ENCODE measurements around the gene SLC22A31. TPM values are rescaled to one million over a fixed set of nuclear protein-coding genes. Genes with fewer than 3 reads are reported as not detected.

The SLC22A31 gene
- total RNA-seq, 2 donors from 2014 or later = 0.75 TPM; not detected in 1

DNA sequence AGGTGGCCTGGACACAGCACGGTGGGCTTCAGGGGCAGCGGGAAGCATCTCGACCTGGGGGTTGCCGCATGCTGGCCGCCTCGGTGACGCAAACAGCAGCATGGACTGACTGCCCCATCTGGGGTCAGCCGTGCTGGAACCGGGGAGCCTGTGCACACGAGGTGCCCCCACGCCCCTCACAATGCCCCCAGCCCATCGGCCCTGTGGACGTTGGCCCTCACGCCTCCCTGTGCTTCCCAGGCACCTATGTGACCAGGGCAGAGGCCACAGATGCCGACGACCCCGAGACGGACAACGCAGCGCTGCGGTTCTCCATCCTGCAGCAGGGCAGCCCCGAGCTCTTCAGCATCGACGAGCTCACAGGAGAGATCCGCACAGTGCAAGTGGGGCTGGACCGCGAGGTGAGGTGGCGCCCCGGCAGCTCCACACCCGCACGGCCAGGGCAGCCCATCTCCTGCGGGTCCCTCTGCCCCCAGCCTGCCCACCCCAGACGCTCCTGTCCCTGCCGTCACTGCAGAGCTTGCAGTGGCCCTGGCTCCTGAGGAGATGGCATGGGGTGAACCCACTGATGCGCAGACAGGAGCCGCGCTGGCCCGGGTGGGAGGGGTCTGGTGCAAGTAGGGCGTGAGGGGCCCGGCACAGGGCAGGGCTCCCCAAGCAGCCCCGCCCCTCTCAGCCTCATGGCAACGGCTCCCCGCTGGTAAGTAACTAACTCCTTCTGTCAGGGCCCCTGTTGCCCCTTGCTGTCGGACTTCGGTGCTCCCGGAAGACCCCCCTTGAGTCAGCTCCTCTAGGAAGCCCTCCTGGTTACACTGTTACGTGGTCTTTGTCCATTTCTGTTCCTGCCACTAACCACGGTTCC is 15.2 kb downstream of the SLC22A31 start:
- no peaks in the 10 kb centered on the region for H3K4me1 ChIP-seq
- TF ChIP-seq CTCF (IDR thresholded peaks at IDR 0.05) = no peak
- DNase-seq (ENCODE audit: low spot score) = no peak

DNA sequence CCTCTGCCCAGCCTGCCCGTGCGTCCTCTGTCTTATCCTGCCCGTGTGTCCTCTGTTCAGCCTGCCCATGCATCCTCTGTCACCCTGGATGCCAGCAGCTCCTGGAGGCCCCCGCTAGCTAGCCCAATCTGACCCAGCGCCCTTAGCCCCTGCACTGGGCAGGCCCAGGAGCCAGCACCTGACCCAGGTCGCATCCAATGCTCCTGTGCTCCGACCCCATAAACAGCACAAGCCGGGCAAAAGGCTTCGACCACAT is 15.7 kb downstream of the SLC22A31 start:
- no peak for TF ChIP-seq CTCF (IDR thresholded peaks at IDR 0.05)
- Histone ChIP-seq H3K4me3 (no peak overlapping the region), H3K27me3 (no peaks in the 10 kb centered on the region), H3K36me3 (no peaks in the 10 kb centered on the region), H3K9me3 (no peaks in the 10 kb centered on the region), H3K4me1 (no peaks in the 10 kb centered on the region), H3K27ac (no peak overlapping the region)
- DNase-seq (ENCODE audit: low spot score) = no peak

More for the DNA sequence above, 15.2 kb downstream of the SLC22A31 start:
- Histone ChIP-seq H3K9me3 (no peaks in the 10 kb centered on the region), H3K27ac (no peak overlapping the region), H3K27me3 (no peaks in the 10 kb centered on the region), H3K36me3 (no peaks in the 10 kb centered on the region), H3K4me3 (no peak overlapping the region)

- no peak for DNase-seq (ENCODE audit: low spot score)
These were observed 16.2 kb downstream of the SLC22A31 start for GRCh38 chr16:89183975-89184676.

GRCh38 chr16:89183463-89183862 is 16.9 kb downstream of the SLC22A31 start:
- Histone ChIP-seq H3K4me3 (no peak overlapping the region), H3K9me3 (no peaks in the 10 kb centered on the region), H3K4me1 (no peaks in the 10 kb centered on the region), H3K27ac (no peak overlapping the region), H3K27me3 (no peaks in the 10 kb centered on the region), H3K36me3 (no peaks in the 10 kb centered on the region)
- TF ChIP-seq CTCF (IDR thresholded peaks at IDR 0.05) = no peak
- no peak for DNase-seq (ENCODE audit: low spot score)

More at GRCh38 chr16:89183975-89184676, 16.2 kb downstream of the SLC22A31 start:
- TF ChIP-seq CTCF (IDR thresholded peaks at IDR 0.05) = no peak
- Histone ChIP-seq H3K27ac (no peak overlapping the region), H3K4me3 (no peak overlapping the region), H3K4me1 (no peaks in the 10 kb centered on the region), H3K9me3 (no peaks in the 10 kb centered on the region), H3K36me3 (no peaks in the 10 kb centered on the region), H3K27me3 (no peaks in the 10 kb centered on the region)

DNA sequence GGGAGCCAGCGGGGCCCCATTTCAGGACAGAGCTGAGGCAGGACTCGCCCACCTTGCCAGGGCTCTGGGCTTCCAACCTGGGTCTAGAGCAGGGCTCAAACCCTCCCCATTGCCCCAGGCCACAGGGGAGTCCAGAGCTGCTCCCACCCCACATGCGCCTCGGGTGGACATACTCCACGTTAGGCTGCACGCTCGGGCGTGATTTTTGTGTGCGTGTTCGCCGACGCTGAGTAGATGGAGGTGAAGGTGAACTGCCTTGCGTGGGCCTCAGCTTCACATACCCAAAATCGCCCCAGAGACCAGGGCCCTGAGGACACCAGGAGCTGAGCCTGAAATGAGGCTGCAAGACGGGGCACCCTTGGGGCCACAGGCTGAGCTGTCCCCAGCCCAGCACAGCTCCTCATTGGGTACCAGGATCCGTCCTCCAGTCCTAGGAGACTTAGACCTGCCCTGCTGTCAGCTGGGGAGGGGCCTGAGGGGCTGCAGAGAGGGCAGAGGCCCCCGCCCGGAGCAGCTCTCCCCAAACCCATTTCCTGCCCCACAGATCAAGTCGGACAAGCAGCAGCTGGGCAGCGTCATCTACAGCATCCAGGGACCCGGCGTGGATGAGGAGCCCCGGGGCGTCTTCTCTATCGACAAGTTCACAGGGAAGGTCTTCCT is 20.6 kb downstream of the SLC22A31 start:
- H3K27ac ChIP-seq = no peak overlapping the region
- no peak for DNase-seq (ENCODE audit: low spot score)
- no peaks in the 10 kb centered on the region for H3K9me3 ChIP-seq
- H3K27me3 ChIP-seq = no peaks in the 10 kb centered on the region
- H3K4me1 ChIP-seq = no peaks in the 10 kb centered on the region
- H3K36me3 ChIP-seq = no peaks in the 10 kb centered on the region
- TF ChIP-seq CTCF (IDR thresholded peaks at IDR 0.05) = no peak
- H3K4me3 ChIP-seq = no peak overlapping the region

All from right atrium auricular region (tissue), 2 donors.